H9 (cell line): ENCODE data around the gene DNM2. TPM values are rescaled to one million over a fixed set of nuclear protein-coding genes. Genes with fewer than 3 reads are reported as not detected.
A peak's percentile ranks its signal among the peaks of the same experiment; 100 is the strongest.

Experiments used
- DNase-seq: peaks from one replicate; pipeline ENCODE4 v3.0.0-alpha.2; 2017
- H2AFZ ChIP-seq: one replicate; pipeline ENCODE4 v1.6.1; 2013; ENCODE audit warnings: mild to moderate bottlenecking, low read length, control low read depth, moderate library complexity
- H2AK5ac ChIP-seq: 2 replicates; pipeline ENCODE4 v1.6.1; 2013; ENCODE audit warnings: low read length, control low read depth, mixed read lengths; ENCODE audit not compliant: insufficient read length
- H2BK120ac ChIP-seq: one replicate; pipeline ENCODE4 v1.6.1; 2013; ENCODE audit warnings: low read depth, mild to moderate bottlenecking, low read length, control low read depth, inconsistent platforms; ENCODE audit not compliant: poor library complexity, severe bottlenecking
- H2BK12ac ChIP-seq: 2 replicates; pipeline ENCODE4 v1.6.1; 2013; ENCODE audit warnings: low read length, control low read depth, mixed read lengths, low read depth; ENCODE audit not compliant: insufficient read length
- H2BK15ac ChIP-seq: 2 replicates; pipeline ENCODE4 v1.6.1; 2013; ENCODE audit warnings: low read depth, low read length, control low read depth
- H2BK20ac ChIP-seq: one replicate; pipeline ENCODE4 v1.6.1; 2013; ENCODE audit warnings: low read depth, mild to moderate bottlenecking, low read length, control low read depth, inconsistent platforms; ENCODE audit not compliant: poor library complexity, severe bottlenecking
- H2BK5ac ChIP-seq: 2 replicates; pipeline ENCODE4 v1.6.1; 2013; ENCODE audit warnings: low read length, control low read depth, mixed read lengths; ENCODE audit not compliant: insufficient read length
- H3K14ac ChIP-seq: 2 replicates; pipeline ENCODE4 v1.6.1; 2013; ENCODE audit warnings: low read length, control low read depth; ENCODE audit not compliant: insufficient read depth
- H3K18ac ChIP-seq: 2 replicates; pipeline ENCODE4 v1.6.1; 2013; ENCODE audit warnings: low read depth, mild to moderate bottlenecking, mixed read lengths, low read length, control low read depth; ENCODE audit not compliant: insufficient read length
- H3K23ac ChIP-seq: 2 replicates; pipeline ENCODE4 v1.6.1; 2013; ENCODE audit warnings: low read length, control low read depth, mixed read lengths, low read depth; ENCODE audit not compliant: insufficient read length
- H3K23me2 ChIP-seq: 2 replicates; pipeline ENCODE4 v1.6.1; 2013; ENCODE audit warnings: low read depth, mild to moderate bottlenecking, mixed read lengths, low read length, control low read depth; ENCODE audit not compliant: insufficient read length, poor library complexity, severe bottlenecking
- H3K27ac ChIP-seq: 2 replicates; pipeline ENCODE4 v1.5.1; 2013; ENCODE audit warnings: low read length, control low read depth, mixed read lengths, low read depth; ENCODE audit not compliant: insufficient read length
- H3K27me3 ChIP-seq: 2 replicates; pipeline ENCODE4 v1.6.1; 2013; ENCODE audit warnings: low read length, control low read depth, inconsistent platforms; ENCODE audit not compliant: insufficient read depth
- H3K4ac ChIP-seq: 2 replicates; pipeline ENCODE4 v1.6.1; 2013; ENCODE audit warnings: low read depth, mild to moderate bottlenecking, control low read depth, inconsistent platforms, low read length, moderate library complexity
- H3K4me1 ChIP-seq: 2 replicates; pipeline ENCODE4 v1.6.1; 2013; ENCODE audit warnings: low read length, control low read depth, inconsistent platforms; ENCODE audit not compliant: insufficient read depth
- H3K4me2 ChIP-seq: 2 replicates; pipeline ENCODE4 v1.6.1; 2013; ENCODE audit warnings: low read length, control low read depth, mixed read lengths; ENCODE audit not compliant: insufficient read length, insufficient read depth
- H3K56ac ChIP-seq: 2 replicates; pipeline ENCODE4 v1.6.1; 2013; ENCODE audit warnings: low read depth, mild to moderate bottlenecking, mixed read lengths, low read length, control low read depth; ENCODE audit not compliant: insufficient read length
- H3K79me1 ChIP-seq: 2 replicates; pipeline ENCODE4 v1.6.1; 2013; ENCODE audit warnings: low read depth, mild to moderate bottlenecking, moderate library complexity, low read length, control low read depth, inconsistent platforms; ENCODE audit not compliant: insufficient read depth, poor library complexity, severe bottlenecking
- H3K79me2 ChIP-seq: 2 replicates; pipeline ENCODE4 v1.6.1; 2013; ENCODE audit warnings: low read length, control low read depth, inconsistent platforms; ENCODE audit not compliant: insufficient read depth
- H3K9ac ChIP-seq: 2 replicates; pipeline ENCODE4 v1.6.1; 2013; ENCODE audit warnings: low read length, control low read depth, mixed read lengths; ENCODE audit not compliant: insufficient read length; ENCODE audit errors: extremely low read depth
- H3K9me3 ChIP-seq: one replicate; pipeline ENCODE4 v1.6.1; 2013; ENCODE audit warnings: low read depth, low read length, inconsistent platforms; ENCODE audit not compliant: control insufficient read depth
- H3T11ph ChIP-seq: one replicate; pipeline ENCODE4 v1.6.1; 2013; ENCODE audit warnings: mild to moderate bottlenecking, low read length, control low read depth, inconsistent platforms
- H4K20me1 ChIP-seq: one replicate; pipeline ENCODE4 v1.6.1; 2013; ENCODE audit not compliant: control insufficient read depth, insufficient read length, insufficient read depth
- H4K5ac ChIP-seq: 2 replicates; pipeline ENCODE4 v1.6.1; 2013; ENCODE audit warnings: low read depth, mild to moderate bottlenecking, mixed read lengths, low read length, control low read depth; ENCODE audit not compliant: insufficient read length
- H4K8ac ChIP-seq: replicated peaks from 2 replicates; pipeline ENCODE4 v1.6.1; 2013; ENCODE audit warnings: low read length, control low read depth, mixed read lengths, low read depth; ENCODE audit not compliant: insufficient read length
- H4K91ac ChIP-seq: 2 replicates; pipeline ENCODE4 v1.6.1; 2013; ENCODE audit warnings: low read depth, mild to moderate bottlenecking, moderate library complexity, mixed read lengths, low read length, control low read depth; ENCODE audit not compliant: insufficient read length
- H3K27ac Mint-ChIP-seq, 3 experiments: 2 replicates in 2 of 3; 3 replicates in 1 of 3; pipeline ENCODE4 v1.8.0; 2020 to 2021; ENCODE audit warnings: mixed read lengths in 3 of 3, mild to moderate bottlenecking in 1 of 3, moderate library complexity in 1 of 3
- H3K27me3 Mint-ChIP-seq: 2 replicates; pipeline ENCODE4 v1.8.0; 2021; ENCODE audit warnings: low read depth, mild to moderate bottlenecking, moderate library complexity, mixed read lengths
- H3K36me3 Mint-ChIP-seq, 3 experiments: 2 replicates in 2 of 3; 3 replicates in 1 of 3; pipeline ENCODE4 v1.8.0; 2020 to 2021; ENCODE audit warnings: low read depth in 3 of 3, mixed read lengths in 3 of 3; ENCODE audit not compliant: insufficient read depth in 1 of 3
- H3K4me1 Mint-ChIP-seq, 2 experiments: 2 replicates each; pipeline ENCODE4 v1.8.0; 2020; ENCODE audit warnings: mixed read lengths in 2 of 2
- H3K4me3 Mint-ChIP-seq, 2 experiments: 2 replicates in 1 of 2; 3 replicates in 1 of 2; pipeline ENCODE4 v1.8.0; 2020 to 2021; ENCODE audit warnings: mild to moderate bottlenecking in 2 of 2, mixed read lengths in 2 of 2, moderate library complexity in 1 of 2
- H3K9me3 Mint-ChIP-seq, 2 experiments: 2 replicates in 1 of 2; 3 replicates in 1 of 2; pipeline ENCODE4 v1.8.0; 2020; ENCODE audit warnings: mild to moderate bottlenecking in 2 of 2, mixed read lengths in 2 of 2, moderate library complexity in 1 of 2
- CTCF ChIP-seq: fragments of 200-600 bp; sonication (generic); conservative IDR thresholded peaks from 3 replicates; pipeline ENCODE4 v1.8.0; 2021; ENCODE audit warnings: antibody characterized with exemption, mild to moderate bottlenecking
- WGBS: extraction: QIAGEN DNeasy Blood & Tissue Kit; methylation state at CpG from one replicate; pipeline ENCODE4 v1.1.7; 2013; ENCODE audit warnings: missing lambda C conversion rate, low lambda C conversion rate, mixed read lengths; ENCODE audit not compliant: insufficient read length; ENCODE audit errors: extremely low coverage; 5-methylcytosine and 5-hydroxymethylcytosine counted together
- total RNA-seq: library from RNA; stranded (reverse); gene quantifications from 2 replicates; pipeline ENCODE4 v1.2.1, GENCODE V29; 2021

DNM2 gene
- total RNA-seq, 1 experiment from 2014 or later, result 152 TPM

DNA sequence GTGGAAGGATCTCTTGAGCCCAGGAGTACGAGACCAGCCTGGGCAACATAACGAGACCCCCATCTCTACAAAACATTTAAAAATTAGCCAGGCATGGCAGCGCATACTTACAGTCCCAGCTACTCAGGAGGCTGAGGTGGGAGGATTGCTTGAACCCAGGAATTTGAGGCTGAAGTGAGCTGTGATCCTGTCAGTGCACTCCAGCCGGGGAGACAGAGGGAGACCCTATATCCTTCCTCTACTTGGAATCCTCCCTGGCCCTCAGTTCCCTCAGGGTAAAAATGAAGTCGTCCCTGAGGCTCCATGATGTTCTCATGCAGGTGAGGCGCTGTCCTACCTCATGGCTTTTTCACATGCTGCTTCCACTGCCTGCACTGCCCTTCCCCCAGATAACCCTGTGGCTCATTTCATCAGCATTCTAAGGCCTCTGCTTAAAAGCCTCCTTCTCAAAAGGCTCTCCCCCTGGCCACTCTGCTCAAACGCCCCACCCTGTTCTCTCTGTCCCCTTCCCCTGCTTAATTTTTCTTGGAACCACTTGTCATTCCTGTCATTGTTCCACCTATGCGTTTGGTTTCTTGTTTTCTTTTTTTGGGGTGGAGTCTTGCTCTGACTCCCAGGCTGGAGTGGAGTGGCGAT lies 19.2 kb downstream of the DNM2 start:
- Histone ChIP-seq H2BK15ac (no peak overlapping the region), H4K20me1 (no peaks in the 10 kb centered on the region)

More for the DNA sequence above, 19.2 kb downstream of the DNM2 start:
- Histone ChIP-seq H4K5ac (no peak overlapping the region), H3K23me2 (no peaks in the 10 kb centered on the region), H2AFZ (no peak overlapping the region), H3K4me2 (no peak overlapping the region), H2BK20ac (no peak overlapping the region), H4K91ac (no peak overlapping the region), H2BK120ac (no peak overlapping the region), H3K9ac (no peak overlapping the region), H3K27ac (no peak overlapping the region), H3K4ac (no peak overlapping the region), H2BK5ac (no peak overlapping the region), H3K14ac (no peak overlapping the region), H3K9me3 (no peaks in the 10 kb centered on the region), H2AK5ac (no peak overlapping the region), H3K4me1 (no peaks in the 10 kb centered on the region), H3K56ac (no peak overlapping the region), H3K79me1 (peaks cover 5% of the 10 kb centered on the region), H3K27me3 (no peaks in the 10 kb centered on the region), H3K79me2 (peaks cover 2% of the 10 kb centered on the region; the same call in 1 of the 2 replicates), H3K23ac (no peak overlapping the region), H3T11ph (no peak overlapping the region), H2BK12ac (no peak overlapping the region), H3K18ac (no peak overlapping the region), H4K8ac (no peak overlapping the region)
- peaks cover 6 to 15% (median 11%) of the 10 kb centered on the region in 3 experiments; a peak in 6 of 7 replicates for H3K36me3 Mint-ChIP-seq
- no peak overlapping the region for H3K4me3 Mint-ChIP-seq
- H3K4me1 Mint-ChIP-seq, result peaks cover 4 to 11% of the 10 kb centered on the region in 2 experiments
- H3K27ac Mint-ChIP-seq, result peak overlapping the region; percentile 85 to 94 (median 86)
- H3K9me3 Mint-ChIP-seq, result peaks cover 5 to 7% of the 10 kb centered on the region in 2 experiments; a peak in 4 of 5 replicates
- no peaks in the 10 kb centered on the region for H3K27me3 Mint-ChIP-seq
- no peak for DNase-seq
- WGBS, result no CpG with 5 or more reads among the region's 9 CpGs
- TF ChIP-seq CTCF, result no peak
